ENCODE results near the gene PHLPP2.

DNA sequence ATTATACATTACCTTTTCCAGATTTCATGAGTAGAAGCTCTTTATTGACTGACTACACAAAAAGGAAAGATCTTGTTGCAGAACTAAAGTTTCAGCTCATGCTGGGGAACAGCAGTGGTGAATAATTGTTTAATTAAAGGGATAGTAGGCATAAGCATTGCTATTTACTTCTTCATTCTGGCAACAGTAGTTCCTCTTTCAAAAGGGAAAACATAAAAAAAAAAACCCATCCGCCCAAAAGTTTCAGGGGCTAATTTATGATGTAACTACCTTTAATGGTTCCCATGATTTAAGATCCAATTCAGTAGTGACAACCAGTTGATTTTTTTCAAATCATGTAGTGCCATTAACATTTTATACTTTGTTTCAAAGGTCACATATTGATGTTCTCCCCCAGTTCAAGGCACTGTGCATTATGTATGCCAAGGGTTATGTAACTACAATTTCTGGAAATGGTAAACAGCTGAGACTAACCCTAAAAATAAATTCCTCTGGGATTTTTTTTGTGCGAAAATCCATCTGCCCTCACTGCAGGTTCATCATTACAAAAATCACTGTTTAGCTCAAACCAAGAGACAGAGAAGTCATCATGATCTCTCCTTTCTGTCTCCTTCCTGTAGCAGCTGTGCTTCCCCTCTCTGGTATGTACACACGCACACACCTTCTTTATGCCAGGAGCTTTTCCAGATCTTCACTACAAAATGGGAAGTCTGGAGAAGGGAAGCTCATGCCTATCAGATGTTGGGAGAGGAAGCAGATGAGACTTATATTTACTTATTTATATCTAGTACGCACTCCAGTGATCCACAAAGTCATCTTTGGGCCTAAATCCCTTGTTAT lies 2.2 kb upstream of the PHLPP2 start:
- TF ChIP-seq CTCF (IDR thresholded peaks at IDR 0.05) (no peak), POLR2A (IDR thresholded peaks at IDR 0.05) (no peak)
